A549 (cell line): ENCODE results near the gene ASAP2. TPM values are rescaled to one million over a fixed set of nuclear protein-coding genes. Genes with fewer than 3 reads are reported as not detected.
A peak's percentile ranks its signal among the peaks of the same experiment; 100 is the strongest.

ENCODE experiments used
- ATAC-seq, 2 experiments: fragments of 200-7000 bp in 1 of 2; fragments of >200 bp in 1 of 2; cut with Nextera tagmentation in 1 of 2; cut with Tn5 transposase in 1 of 2; 3 replicates each; pipeline versions ENCODE4 v1.8.0 to v1.9.1; 2018 to 2020; ENCODE audit warnings: mild to moderate bottlenecking in 1 of 2, moderate library complexity in 1 of 2
- CTCF ChIA-PET: fragments of 300-600 bp; sonication (Branson Sonifier 250); formaldehyde crosslinking; extraction: SDS; loops from one replicate; lab custom pipeline; 2021; ENCODE audit warnings: antibody characterized with exemption, inconsistent platforms; lab: Yijun Ruan, JAX
- POLR2A ChIA-PET: fragments of 350-600 bp; formaldehyde crosslinking; extraction: SDS; loops from one replicate; lab custom pipeline; 2021; ENCODE audit warnings: antibody characterized with exemption, inconsistent platforms; lab: Yijun Ruan, JAX
- DNase-seq, 2 experiments: peaks; one replicate each; pipeline versions ENCODE4 v3.0.0 to v3.0.0-alpha.2; 2011 to 2016; ENCODE audit warnings: low read depth in 1 of 2, low spot score in 1 of 2
- FAIRE-seq: peaks from 2 replicates; lab custom pipeline; 2011; peaks lifted over from hg19 to GRCh38; lab: Jason Lieb, UNC
- H3K27ac ChIP-seq, 2 experiments: fragments of >200 bp; sonication (Bioruptor Twin); formaldehyde crosslinking; 3 replicates each; pipeline ENCODE4 v1.5.1; 2016 to 2017
- H3K4me1 ChIP-seq: fragments of >200 bp; sonication (Bioruptor Twin); formaldehyde crosslinking; 3 replicates; pipeline ENCODE4 v1.6.1; 2016
- H3K4me2 ChIP-seq: fragments of >200 bp; sonication (Bioruptor Twin); formaldehyde crosslinking; 3 replicates; pipeline ENCODE4 v1.6.1; 2016
- H3K4me3 ChIP-seq: fragments of >200 bp; sonication (Bioruptor Twin); formaldehyde crosslinking; 3 replicates; pipeline ENCODE4 v1.5.1; 2016
- H3K9me3 ChIP-seq: fragments of >200 bp; sonication (Bioruptor Twin); formaldehyde crosslinking; 3 replicates; pipeline ENCODE4 v1.6.1; 2016
- BCL3 ChIP-seq: fragments of >200 bp; sonication (Bioruptor Twin); formaldehyde crosslinking; IDR thresholded peaks from 3 replicates; pipeline ENCODE4 v1.6.1; 2016
- BHLHE40 ChIP-seq: IDR thresholded peaks from 2 replicates; pipeline ENCODE4 v1.6.1; 2012; ENCODE audit warnings: low read depth, low read length, inconsistent platforms
- CBX8 ChIP-seq: fragments of 200-600 bp; sonication (generic); IDR thresholded peaks from 2 replicates; pipeline ENCODE4 v1.6.1; 2016
- CHD2 ChIP-seq: fragments of 150-350 bp; IDR thresholded peaks from 2 replicates; pipeline ENCODE4 v1.6.1; 2014; ENCODE audit warnings: low read length; ENCODE audit not compliant: partially characterized antibody
- CHD4 ChIP-seq: fragments of 200-600 bp; sonication (generic); IDR thresholded peaks from 2 replicates; pipeline ENCODE4 v1.6.1; 2016; ENCODE audit warnings: antibody characterized with exemption, mild to moderate bottlenecking, borderline replicate concordance
- CTCF ChIP-seq: fragments of >200 bp; sonication (Bioruptor Twin); formaldehyde crosslinking; IDR thresholded peaks from 3 replicates; pipeline ENCODE4 v1.5.1; 2016
- EHF ChIP-seq: fragments of 250-450 bp; sonication (Bioruptor Pico); IDR thresholded peaks from 2 replicates; pipeline ENCODE4 v1.5.0; 2020; ENCODE audit warnings: mild to moderate bottlenecking
- EHMT2 ChIP-seq: fragments of 200-600 bp; sonication (generic); IDR thresholded peaks from 2 replicates; pipeline ENCODE4 v1.6.1; 2016; ENCODE audit warnings: antibody characterized with exemption, low read depth, mild to moderate bottlenecking, moderate library complexity
- EP300 ChIP-seq, 2 experiments: fragments of >200 bp; sonication (Bioruptor Twin); formaldehyde crosslinking; IDR thresholded peaks; 2 replicates in 1 of 2; 3 replicates in 1 of 2; pipeline ENCODE4 v1.6.1; 2016 to 2017
- FOSB ChIP-seq: fragments of 250-450 bp; sonication (Bioruptor Pico); IDR thresholded peaks from 2 replicates; pipeline ENCODE4 v1.5.0; 2020; ENCODE audit warnings: mild to moderate bottlenecking, moderate library complexity
- FOSL2 ChIP-seq, 2 experiments: fragments of 450-650 bp in 1 of 2; fragments of >200 bp in 1 of 2; sonication (Bioruptor Twin) in 1 of 2; formaldehyde crosslinking; IDR thresholded peaks; 2 replicates each; pipeline versions ENCODE4 v1.5.0 to v1.6.1; 2016 to 2020; ENCODE audit warnings: mild to moderate bottlenecking in 1 of 2, moderate library complexity in 1 of 2
- FOXS1 ChIP-seq: fragments of 250-450 bp; sonication (Bioruptor Pico); IDR thresholded peaks from 2 replicates; pipeline ENCODE4 v1.5.0; 2020; ENCODE audit warnings: mild to moderate bottlenecking, moderate library complexity
- GATA3 ChIP-seq: IDR thresholded peaks from 2 replicates; pipeline ENCODE4 v1.6.1; 2012; ENCODE audit warnings: borderline replicate concordance
- HOXB13 ChIP-seq: fragments of 250-450 bp; sonication (Bioruptor Pico); IDR thresholded peaks from 2 replicates; pipeline ENCODE4 v1.5.0; 2020; ENCODE audit warnings: low read depth, mild to moderate bottlenecking, moderate library complexity
- JUN ChIP-seq, 2 experiments: fragments of >200 bp; sonication (Bioruptor Twin); formaldehyde crosslinking; IDR thresholded peaks; 2 replicates in 1 of 2; 3 replicates in 1 of 2; pipeline ENCODE4 v1.6.1; 2016 to 2017
- JUNB ChIP-seq: fragments of >200 bp; sonication (Bioruptor Twin); formaldehyde crosslinking; IDR thresholded peaks from 2 replicates; pipeline ENCODE4 v1.6.1; 2016
- KDM1A ChIP-seq: fragments of 200-600 bp; sonication (generic); IDR thresholded peaks from 2 replicates; pipeline ENCODE4 v1.6.1; 2016; ENCODE audit warnings: low read depth, mild to moderate bottlenecking
- MAFK ChIP-seq: fragments of 450-650 bp; IDR thresholded peaks from 2 replicates; pipeline ENCODE4 v1.6.1; 2014; ENCODE audit not compliant: partially characterized antibody
- MAX ChIP-seq: IDR thresholded peaks from 2 replicates; pipeline ENCODE4 v1.6.1; 2012
- MAZ ChIP-seq: fragments of 150-350 bp; IDR thresholded peaks from 2 replicates; pipeline ENCODE4 v1.6.1; 2014; ENCODE audit warnings: antibody characterized with exemption, low read depth, low read length, borderline replicate concordance
- MYC ChIP-seq: IDR thresholded peaks from 2 replicates; pipeline ENCODE4 v1.6.1; 2012; ENCODE audit warnings: mild to moderate bottlenecking, inconsistent platforms, low read length, improper control_type of control experiment, borderline replicate concordance
- NFE2L2 ChIP-seq: fragments of 150-350 bp; conservative IDR thresholded peaks from 2 replicates; pipeline ENCODE4 v1.6.1; 2014; ENCODE audit warnings: low read length
- NPAS2 ChIP-seq: fragments of 250-450 bp; sonication (Bioruptor Pico); IDR thresholded peaks from 2 replicates; pipeline ENCODE4 v1.8.0; 2022; ENCODE audit warnings: mild to moderate bottlenecking, moderate library complexity, borderline replicate concordance
- PHF8 ChIP-seq: fragments of 200-600 bp; sonication (generic); IDR thresholded peaks from 2 replicates; pipeline ENCODE4 v1.6.1; 2016; ENCODE audit warnings: low read depth, mild to moderate bottlenecking, antibody characterized with exemption, moderate library complexity, borderline replicate concordance
- RARB ChIP-seq: fragments of 250-450 bp; sonication (Bioruptor Pico); IDR thresholded peaks from 2 replicates; pipeline ENCODE4 v1.8.0; 2021; ENCODE audit warnings: mild to moderate bottlenecking, moderate library complexity
- RNF2 ChIP-seq: fragments of 200-600 bp; sonication (generic); IDR thresholded peaks from 2 replicates; pipeline ENCODE4 v1.6.1; 2016; ENCODE audit warnings: low read depth, mild to moderate bottlenecking, antibody characterized with exemption, moderate library complexity, borderline replicate concordance
- SMC3 ChIP-seq: fragments of >200 bp; sonication (Bioruptor Twin); formaldehyde crosslinking; IDR thresholded peaks from 3 replicates; pipeline ENCODE4 v1.6.1; 2018; ENCODE audit warnings: inconsistent platforms
- TFCP2L1 ChIP-seq: fragments of 250-450 bp; sonication (Bioruptor Pico); IDR thresholded peaks from 2 replicates; pipeline ENCODE4 v1.5.0; 2021; ENCODE audit warnings: mild to moderate bottlenecking
- USF2 ChIP-seq: fragments of 450-650 bp; IDR thresholded peaks from 2 replicates; pipeline ENCODE4 v1.6.1; 2014; ENCODE audit warnings: antibody characterized with exemption
- ZFP36 ChIP-seq: fragments of 450-650 bp; IDR thresholded peaks from 2 replicates; pipeline ENCODE4 v1.6.1; 2014; ENCODE audit warnings: borderline replicate concordance; ENCODE audit not compliant: partially characterized antibody
- WGBS: methylation state at CpG from one replicate; pipeline ENCODE4 v1.1.6; 2017; ENCODE audit errors: missing lambda C conversion rate; 5-methylcytosine and 5-hydroxymethylcytosine counted together
- polyA plus RNA-seq, 4 experiments: library from polyadenylated mRNA; depleted of rRNA in 3 of 4; stranded (reverse); fragments of >200 nt; fragmentation: RNase III in 1 of 4; extraction: RNeasy Plus Mini Kit Qiagen cat#74134 plus additional on column Dnase treatment in 1 of 4; gene quantifications; 2 replicates in 3 of 4; 3 replicates in 1 of 4; pipeline ENCODE4 v1.2.3, GENCODE V29; 2011 to 2017
- TF ChIP-seq, protein P1 (sequence below): fragments of >200 bp; sonication (Bioruptor Twin); formaldehyde crosslinking; IDR thresholded peaks from 2 replicates; pipeline ENCODE4 v1.6.1; 2016

The ASAP2 gene
- polyA plus RNA-seq, 2 of the 4 experiments (the other 2 are of a cell fraction), result 17.8 to 27.9 TPM

DNA sequence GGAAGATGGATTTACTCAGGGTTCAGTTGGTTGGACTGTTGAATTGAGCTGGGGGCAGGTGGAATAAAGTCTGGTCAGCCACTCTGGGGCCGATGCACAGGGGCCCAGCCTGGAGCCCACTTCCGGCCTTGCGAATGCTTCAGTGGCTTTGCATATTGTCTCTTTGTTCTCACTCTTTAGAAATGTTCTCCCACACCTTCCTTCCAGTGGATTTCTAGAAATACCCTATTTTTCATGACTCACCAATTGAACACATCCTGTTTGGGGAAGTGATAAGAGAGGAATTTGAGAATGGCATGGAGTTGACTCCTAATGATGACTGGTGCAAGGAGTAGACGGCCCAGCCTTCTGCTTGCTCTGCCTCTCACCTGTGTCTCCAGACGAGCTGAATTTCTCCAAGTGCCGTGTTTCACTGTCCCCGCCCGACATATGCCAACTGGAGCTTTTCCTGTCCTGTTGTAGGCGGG lies 28.1 kb downstream of the ASAP2 start:
- Histone ChIP-seq H3K4me1 (peaks cover 68% of the 10 kb centered on the region), H3K4me3 (no peak overlapping the region), H3K27ac (peak overlapping the region; percentile 73 to 88), H3K4me2 (peak overlapping the region; percentile 77), H3K9me3 (no peaks in the 10 kb centered on the region)
- ATAC-seq (peak; percentile 69 to 87), DNase-seq (peak; percentile 85 to 89), FAIRE-seq (no peak)
- WGBS, result 2% methylated on average over 9 of the region's 9 CpGs
- CTCF ChIA-PET, result interaction anchor here (0.6 to 4.3 kb wide), 15 partner anchors 9 to 99 kb away, joined by 3 to 20 read pairs (median 3); no protein-coding TSS in a partner anchor
- POLR2A ChIA-PET, result interaction anchor here (1.0 to 1.5 kb wide), 4 partner anchors 14 to 321 kb away, joined by 4 to 5 read pairs (median 5); partner anchors contain the start of gene ADAM17
- no peak for TF ChIP-seq EHF
- TF ChIP-seq CHD2, result no peak
- no peak; the same call in 1 of the 2 replicates for TF ChIP-seq HOXB13 (CRISPR knock-in tag)
- TF ChIP-seq FOXS1 (CRISPR knock-in tag), result no peak; the same call in 1 of the 2 replicates
- TF ChIP-seq CBX8, result no peak
- TF ChIP-seq, protein P1, sequence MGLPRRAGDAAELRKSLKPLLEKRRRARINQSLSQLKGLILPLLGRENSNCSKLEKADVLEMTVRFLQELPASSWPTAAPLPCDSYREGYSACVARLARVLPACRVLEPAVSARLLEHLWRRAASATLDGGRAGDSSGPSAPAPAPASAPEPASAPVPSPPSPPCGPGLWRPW, result no peak
- no peak for TF ChIP-seq RARB (CRISPR knock-in tag)
- no peak for TF ChIP-seq PHF8
- TF ChIP-seq MAFK, result peak; percentile 78
- TF ChIP-seq CHD4, result no peak
- TF ChIP-seq NFE2L2, result 0 out of 2 replicates have a peak, but pooled peaks have one; percentile 3
- TF ChIP-seq MAX, result peak; percentile 56; the same call in 1 of the 2 replicates
- no peak for TF ChIP-seq USF2
- TF ChIP-seq MAZ, result no peak
- TF ChIP-seq ZFP36, result no peak
- no peak for TF ChIP-seq EHMT2
- TF ChIP-seq JUN (IDR thresholded peaks at IDR 0.05), result peak in 1 of 2 experiments; percentile 37; a peak in 1 of 5 replicates
- 0 out of 2 replicates have a peak, but pooled peaks have one; percentile 35 for TF ChIP-seq MYC
- TF ChIP-seq BHLHE40, result no peak
- no peak for TF ChIP-seq FOSB (CRISPR knock-in tag)
- peak in 1 of 2 experiments; percentile 62; a peak in 2 of 5 replicates for TF ChIP-seq EP300 (IDR thresholded peaks at IDR 0.05)
- TF ChIP-seq SMC3, result no peak
- peak; percentile 71; the same call in 1 of the 2 replicates for TF ChIP-seq JUNB
- TF ChIP-seq TFCP2L1, result 0 out of 2 replicates have a peak, but pooled peaks have one; percentile 10
- TF ChIP-seq FOSL2 (IDR thresholded peaks at IDR 0.05), result peak; percentile 63; the same call in 1 of the 2 replicates
- peak; percentile 94 for TF ChIP-seq FOSL2 (CRISPR knock-in tag; IDR thresholded peaks at IDR 0.05)
- no peak for TF ChIP-seq CTCF
- TF ChIP-seq NPAS2 (CRISPR knock-in tag), result no peak
- TF ChIP-seq GATA3, result peak; percentile 66; the same call in 1 of the 2 replicates
- TF ChIP-seq KDM1A, result no peak
- TF ChIP-seq RNF2, result no peak
- 0 out of 3 replicates have a peak, but pooled peaks have one; percentile 19 for TF ChIP-seq BCL3
